GM19463 (cell line): Measurements from ENCODE around the gene DAB2IP.

Experiments used
- ATAC-seq: cut with Tn5 transposase; IDR thresholded peaks from one replicate; pipeline ENCODE4 v1.9.1; 2021; ENCODE audit warnings: mild to moderate bottlenecking, moderate library complexity; ENCODE audit not compliant: unreplicated experiment

DAB2IP gene

DNA sequence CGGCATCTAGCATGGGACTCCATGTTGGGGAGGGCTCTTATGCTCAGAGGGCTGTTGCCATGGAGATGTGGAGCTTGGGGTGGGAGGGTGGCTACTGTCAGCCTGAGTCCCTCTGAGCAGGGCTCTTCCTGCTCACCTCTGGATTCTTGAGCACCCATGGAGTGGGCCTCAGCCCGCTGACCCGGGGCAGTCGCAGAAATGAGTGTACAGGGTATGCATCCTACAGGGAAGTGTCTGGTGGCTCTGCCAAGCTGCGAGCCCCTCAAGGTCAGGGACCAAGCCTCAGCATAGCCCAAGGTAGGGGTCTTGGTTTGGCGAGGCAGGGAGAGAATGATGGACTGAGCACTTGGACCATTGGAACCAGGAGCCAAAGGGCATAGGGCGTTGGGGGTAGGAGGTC lies 104.1 kb downstream of the DAB2IP start:
- no peak for ATAC-seq

DNA sequence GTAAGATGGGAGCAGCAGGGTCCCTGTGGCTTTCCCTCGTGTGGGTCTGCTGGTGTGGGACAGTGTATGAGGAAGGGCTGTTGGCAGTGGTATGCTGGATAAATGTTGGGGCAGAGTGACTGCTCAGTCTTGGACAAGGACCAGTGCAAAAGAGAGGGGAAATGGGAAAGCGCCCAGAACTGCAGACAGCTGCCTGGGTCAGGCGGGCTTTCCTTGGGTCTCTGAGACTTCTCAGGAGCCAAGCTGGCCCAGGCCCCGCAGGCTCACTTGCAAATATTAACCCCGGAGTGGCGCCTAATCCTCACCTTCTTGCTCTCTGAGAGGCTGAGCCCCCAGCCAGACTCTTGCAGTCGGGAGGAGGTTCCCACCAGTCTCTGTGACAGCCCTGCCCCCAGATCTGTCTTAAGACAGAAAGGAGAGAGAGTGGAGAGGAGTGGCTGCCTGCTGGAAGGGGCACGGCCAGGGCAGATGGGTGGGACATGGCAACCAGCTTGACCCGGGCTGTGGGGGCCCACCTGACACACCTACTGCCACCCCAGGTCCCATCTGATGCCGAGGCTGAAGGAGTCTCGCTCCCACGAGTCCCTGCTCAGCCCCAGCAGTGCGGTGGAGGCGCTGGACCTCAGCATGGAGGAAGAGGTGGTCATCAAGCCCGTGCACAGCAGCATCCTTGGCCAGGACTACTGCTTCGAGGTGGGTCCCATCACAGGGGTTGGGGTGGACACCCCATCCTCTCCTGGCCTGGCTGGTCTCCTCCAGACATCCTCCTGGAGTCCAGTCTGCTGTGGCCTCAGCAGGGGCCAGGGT lies 105.2 kb downstream of the DAB2IP start:
- no peak for ATAC-seq

GRCh38 chr9:121757281-121757585 lies 105.8 kb downstream of the DAB2IP start:
- no peak for ATAC-seq

- ATAC-seq, result no peak
These were observed 107.3 kb downstream of the DAB2IP start for GRCh38 chr9:121758693-121759092.

GRCh38 chr9:121759996-121760395 lies 108.6 kb downstream of the DAB2IP start:
- no peak for ATAC-seq

GRCh38 chr9:121760571-121760970 lies 109.1 kb downstream of the DAB2IP start:
- ATAC-seq, result no peak

GRCh38 chr9:121763131-121763530 lies 111.7 kb downstream of the DAB2IP start:
- no peak for ATAC-seq

GRCh38 chr9:121763561-121764370 lies 112.3 kb downstream of the DAB2IP start:
- no peak for ATAC-seq

GRCh38 chr9:121764371-121764730 lies 112.9 kb downstream of the DAB2IP start:
- ATAC-seq, result no peak

GRCh38 chr9:121765021-121765950 lies 113.9 kb downstream of the DAB2IP start:
- ATAC-seq, result no peak

DNA sequence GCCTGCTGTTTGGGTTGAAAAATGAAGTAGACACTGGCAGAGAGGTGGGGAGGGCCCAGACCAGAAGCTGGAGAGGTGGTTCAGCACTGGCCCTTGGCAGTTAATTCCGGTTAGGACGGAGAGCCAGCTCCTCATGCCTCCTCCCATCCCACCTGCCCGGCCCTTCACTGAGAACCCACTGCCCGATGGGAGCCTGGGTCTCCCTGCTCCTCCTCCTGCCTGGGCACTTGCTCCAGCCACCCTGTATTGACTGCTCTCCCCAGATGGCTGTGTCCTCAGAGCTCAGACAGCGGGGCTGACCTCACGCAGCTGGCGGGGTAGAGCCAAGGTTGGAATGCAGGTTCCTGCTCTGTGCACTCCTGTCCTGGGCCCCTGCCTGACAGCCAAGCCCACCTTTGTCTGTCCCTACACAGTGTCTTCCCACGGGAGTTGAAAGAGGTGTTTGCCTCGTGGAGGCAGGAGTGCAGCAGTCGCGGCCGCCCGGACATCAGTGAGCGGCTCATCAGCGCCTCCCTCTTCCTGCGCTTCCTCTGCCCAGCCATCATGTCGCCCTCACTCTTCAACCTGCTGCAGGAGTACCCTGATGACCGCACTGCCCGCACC lies 114.7 kb downstream of the DAB2IP start:
- no peak for ATAC-seq

- ATAC-seq, result no peak
These were observed 115.8 kb downstream of the DAB2IP start for GRCh38 chr9:121767171-121767769.

DNA sequence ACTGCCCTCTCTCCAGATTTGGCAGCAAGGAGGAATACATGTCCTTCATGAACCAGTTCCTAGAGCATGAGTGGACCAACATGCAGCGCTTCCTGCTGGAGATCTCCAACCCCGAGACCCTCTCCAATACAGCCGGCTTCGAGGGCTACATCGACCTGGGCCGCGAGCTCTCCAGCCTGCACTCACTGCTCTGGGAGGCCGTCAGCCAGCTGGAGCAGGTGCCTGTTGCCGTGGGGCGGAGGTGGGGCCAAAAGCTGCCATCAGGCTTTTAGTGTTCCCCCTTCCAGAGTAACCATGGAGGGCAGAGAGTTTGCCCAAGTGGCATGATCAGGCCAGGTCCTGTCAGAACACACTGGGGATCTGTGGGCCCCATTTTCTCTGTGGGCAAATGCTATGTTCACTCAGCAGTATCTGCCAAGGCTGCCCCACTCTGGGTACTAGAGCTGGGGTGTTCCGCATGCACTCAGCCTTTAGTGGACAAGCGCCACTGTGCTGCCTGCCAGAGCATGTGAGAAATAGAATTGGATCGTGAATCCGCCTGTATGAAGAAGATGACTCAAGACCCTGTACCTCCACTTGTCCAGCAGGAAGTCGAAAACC lies 117.1 kb downstream of the DAB2IP start:
- ATAC-seq, result no peak

DNA sequence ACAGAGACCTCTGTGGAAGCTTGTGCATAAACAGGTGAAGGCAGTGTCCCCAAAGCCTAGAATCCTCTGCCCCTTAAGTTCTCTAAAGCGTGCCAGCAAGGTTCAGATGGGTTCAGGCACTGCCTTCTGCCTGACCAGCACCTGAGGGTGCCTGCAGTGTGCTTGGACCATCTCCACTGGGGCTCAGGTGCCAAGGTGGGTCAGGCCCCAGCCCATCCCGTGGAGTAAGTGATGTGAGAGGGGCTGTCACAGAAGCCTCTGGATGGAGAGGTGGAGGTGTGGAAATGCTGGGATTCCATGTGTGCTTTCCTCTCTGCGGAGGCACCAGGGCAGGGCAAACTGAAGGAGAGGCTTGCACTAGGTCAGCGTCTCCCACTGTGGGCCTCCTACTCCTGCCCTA lies 118.5 kb downstream of the DAB2IP start:
- no peak for ATAC-seq

- ATAC-seq, result no peak
These were observed 119.2 kb downstream of the DAB2IP start for GRCh38 chr9:121770415-121771273.

GRCh38 chr9:121771418-121771817 lies 120.0 kb downstream of the DAB2IP start:
- ATAC-seq, result no peak

DNA sequence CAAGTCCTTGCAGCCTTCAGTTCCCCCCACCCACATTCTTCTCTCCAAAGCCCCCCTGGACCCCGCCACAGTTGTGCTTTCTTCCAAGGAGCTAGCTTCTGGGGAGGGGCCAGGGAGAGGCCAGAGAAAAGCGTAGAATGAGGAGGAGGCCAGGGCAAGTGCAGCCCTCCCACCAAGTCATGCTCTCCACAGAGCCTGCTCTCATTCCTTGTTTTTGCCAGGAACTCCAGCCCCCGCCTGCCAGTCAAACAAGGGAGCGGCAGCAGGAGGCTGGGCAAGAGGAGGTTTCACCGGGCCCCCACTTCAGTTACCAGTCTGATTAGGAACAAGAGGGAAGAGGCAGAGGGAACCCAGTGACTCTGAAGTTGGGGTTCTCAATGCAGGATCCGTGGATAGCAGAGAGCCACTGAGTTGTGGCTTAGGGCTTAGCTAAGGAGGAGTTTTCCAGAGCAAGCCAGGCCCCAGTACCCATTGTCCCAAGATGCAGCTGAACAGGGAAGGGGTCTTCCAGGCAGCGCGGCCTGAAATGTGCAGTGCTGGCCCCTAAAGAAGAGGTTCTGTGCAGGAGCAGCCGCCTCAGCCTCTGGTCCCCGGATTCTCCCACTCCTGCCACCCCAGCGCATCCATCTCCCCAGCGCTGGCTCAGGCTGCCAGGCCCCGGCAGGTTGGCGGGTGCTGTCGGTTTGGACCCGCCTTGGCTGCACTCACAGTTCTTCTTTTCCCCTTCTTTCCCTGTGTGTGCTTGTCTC lies 120.6 kb downstream of the DAB2IP start:
- no peak for ATAC-seq

DNA sequence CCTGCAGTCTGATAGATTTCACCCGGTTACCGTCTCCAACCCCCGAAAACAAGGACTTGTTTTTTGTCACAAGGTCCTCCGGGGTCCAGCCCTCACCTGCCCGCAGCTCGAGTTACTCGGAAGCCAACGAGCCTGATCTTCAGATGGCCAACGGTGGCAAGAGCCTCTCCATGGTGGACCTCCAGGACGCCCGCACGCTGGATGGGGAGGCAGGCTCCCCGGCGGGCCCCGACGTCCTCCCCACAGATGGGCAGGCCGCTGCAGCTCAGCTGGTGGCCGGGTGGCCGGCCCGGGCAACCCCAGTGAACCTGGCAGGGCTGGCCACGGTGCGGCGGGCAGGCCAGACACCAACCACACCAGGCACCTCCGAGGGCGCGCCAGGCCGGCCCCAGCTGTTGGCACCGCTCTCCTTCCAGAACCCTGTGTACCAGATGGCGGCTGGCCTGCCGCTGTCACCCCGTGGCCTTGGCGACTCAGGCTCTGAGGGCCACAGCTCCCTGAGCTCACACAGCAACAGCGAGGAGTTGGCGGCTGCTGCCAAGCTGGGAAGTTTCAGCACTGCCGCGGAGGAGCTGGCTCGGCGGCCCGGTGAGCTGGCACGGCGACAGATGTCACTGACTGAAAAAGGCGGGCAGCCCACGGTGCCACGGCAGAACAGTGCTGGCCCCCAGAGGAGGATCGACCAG lies 121.3 kb downstream of the DAB2IP start:
- ATAC-seq, result no peak
